ENCODE measurements around the gene PPP2R2B.

Gene PPP2R2B

GRCh38 chr5:146827901-146828300 is 50.7 kb downstream of the PPP2R2B start:
- DNase-seq (ENCODE audit: low spot score), result no peak

- DNase-seq (ENCODE audit: low spot score), result no peak
Measured at GRCh38 chr5:146825033-146825432, 53.5 kb downstream of the PPP2R2B start.

GRCh38 chr5:146821732-146822131 is 56.8 kb downstream of the PPP2R2B start:
- no peak for DNase-seq (ENCODE audit: low spot score)

GRCh38 chr5:146820987-146821386 is 57.6 kb downstream of the PPP2R2B start:
- DNase-seq (ENCODE audit: low spot score), result no peak

- no peak for DNase-seq (ENCODE audit: low spot score)
Measured at GRCh38 chr5:146818822-146819221, 59.7 kb downstream of the PPP2R2B start.

- DNase-seq (ENCODE audit: low spot score), result no peak
Measured at GRCh38 chr5:146817973-146818372, 60.6 kb downstream of the PPP2R2B start.

GRCh38 chr5:146816775-146817387 is 61.7 kb downstream of the PPP2R2B start:
- no peak for DNase-seq (ENCODE audit: low spot score)

GRCh38 chr5:146815411-146815810 is 63.1 kb downstream of the PPP2R2B start:
- DNase-seq (ENCODE audit: low spot score), result no peak

- DNase-seq (ENCODE audit: low spot score), result no peak
Measured at GRCh38 chr5:146813346-146814157, 65.0 kb downstream of the PPP2R2B start.

- DNase-seq (ENCODE audit: low spot score), result no peak
Measured at GRCh38 chr5:146805081-146805480, 73.5 kb downstream of the PPP2R2B start.

- no peak for DNase-seq (ENCODE audit: low spot score)
Measured at GRCh38 chr5:146802945-146803522, 75.5 kb downstream of the PPP2R2B start.

- no peak for DNase-seq (ENCODE audit: low spot score)
Measured at GRCh38 chr5:146799671-146800070, 78.9 kb downstream of the PPP2R2B start.

- DNase-seq (ENCODE audit: low spot score), result peak; percentile 15
Measured at GRCh38 chr5:146799231-146799630, 79.3 kb downstream of the PPP2R2B start.

- DNase-seq (ENCODE audit: low spot score), result no peak
Measured at GRCh38 chr5:146797658-146798057, 80.9 kb downstream of the PPP2R2B start.

- no peak for DNase-seq (ENCODE audit: low spot score)
Measured at GRCh38 chr5:146796911-146797310, 81.6 kb downstream of the PPP2R2B start.

GRCh38 chr5:146796144-146796543 is 82.4 kb downstream of the PPP2R2B start:
- DNase-seq (ENCODE audit: low spot score), result peak; percentile 3

- DNase-seq (ENCODE audit: low spot score), result peak; percentile 37
Measured at GRCh38 chr5:146794326-146795029, 84.1 kb downstream of the PPP2R2B start.

GRCh38 chr5:146793709-146794108 is 84.8 kb downstream of the PPP2R2B start:
- DNase-seq (ENCODE audit: low spot score), result no peak

GRCh38 chr5:146791471-146791870 is 87.1 kb downstream of the PPP2R2B start:
- no peak for DNase-seq (ENCODE audit: low spot score)

- DNase-seq (ENCODE audit: low spot score), result no peak
Measured at GRCh38 chr5:146789712-146790653, 88.6 kb downstream of the PPP2R2B start.

- no peak for DNase-seq (ENCODE audit: low spot score)
Measured at GRCh38 chr5:146788898-146789297, 89.7 kb downstream of the PPP2R2B start.

All from CD4-positive, alpha-beta T cell treated with Interleukin-2 at 100 ng/mL for 4 hours (primary cell).